Measurements from ENCODE around the gene NMNAT3. TPM values are rescaled to one million over a fixed set of nuclear protein-coding genes. Genes with fewer than 3 reads are reported as not detected.

The NMNAT3 gene
- total RNA-seq, 4 donors from 2014 or later: 10.3 to 16.5 (median 12.6) TPM

DNA sequence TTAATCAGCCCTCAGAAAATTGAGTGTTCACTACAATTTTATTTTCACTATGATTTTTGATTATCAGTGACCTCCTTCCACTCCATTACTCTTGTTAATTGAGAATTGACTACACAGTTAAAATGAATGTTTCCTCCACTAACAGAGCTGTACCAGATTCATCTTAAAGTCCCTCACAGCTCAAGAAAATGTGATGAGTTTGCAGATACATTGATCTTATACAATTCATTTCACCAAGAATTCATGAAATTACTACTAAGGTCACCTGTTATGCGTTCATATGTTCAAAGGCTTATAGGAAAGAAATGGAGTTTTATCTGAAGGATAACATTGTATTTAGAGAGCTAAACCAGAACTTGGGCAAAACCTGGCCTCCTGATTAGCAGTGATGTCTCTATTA lies 17.5 kb downstream of the NMNAT3 start:
- H3K27me3 ChIP-seq: no peaks in the 10 kb centered on the region
- H3K4me1 ChIP-seq: peaks cover 11 to 13% of the 10 kb centered on the region in 2 donors
- DNase-seq: no peak
- 48 to 96% methylated on average over 1 of the region's 1 CpG for WGBS, 2 donors
- H3K27ac ChIP-seq: no peak overlapping the region
- intact Hi-C loops (cut with DNase I): no loop called here
- H3K36me3 ChIP-seq: no peaks in the 10 kb centered on the region
- H3K9me3 ChIP-seq: no peaks in the 10 kb centered on the region
- no peak overlapping the region for H3K4me3 ChIP-seq (replicated peaks in 1 of 3)
- TF ChIP-seq, protein P1, sequence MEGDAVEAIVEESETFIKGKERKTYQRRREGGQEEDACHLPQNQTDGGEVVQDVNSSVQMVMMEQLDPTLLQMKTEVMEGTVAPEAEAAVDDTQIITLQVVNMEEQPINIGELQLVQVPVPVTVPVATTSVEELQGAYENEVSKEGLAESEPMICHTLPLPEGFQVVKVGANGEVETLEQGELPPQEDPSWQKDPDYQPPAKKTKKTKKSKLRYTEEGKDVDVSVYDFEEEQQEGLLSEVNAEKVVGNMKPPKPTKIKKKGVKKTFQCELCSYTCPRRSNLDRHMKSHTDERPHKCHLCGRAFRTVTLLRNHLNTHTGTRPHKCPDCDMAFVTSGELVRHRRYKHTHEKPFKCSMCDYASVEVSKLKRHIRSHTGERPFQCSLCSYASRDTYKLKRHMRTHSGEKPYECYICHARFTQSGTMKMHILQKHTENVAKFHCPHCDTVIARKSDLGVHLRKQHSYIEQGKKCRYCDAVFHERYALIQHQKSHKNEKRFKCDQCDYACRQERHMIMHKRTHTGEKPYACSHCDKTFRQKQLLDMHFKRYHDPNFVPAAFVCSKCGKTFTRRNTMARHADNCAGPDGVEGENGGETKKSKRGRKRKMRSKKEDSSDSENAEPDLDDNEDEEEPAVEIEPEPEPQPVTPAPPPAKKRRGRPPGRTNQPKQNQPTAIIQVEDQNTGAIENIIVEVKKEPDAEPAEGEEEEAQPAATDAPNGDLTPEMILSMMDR (IDR thresholded peaks at IDR 0.05): no peak
- TF ChIP-seq POLR2A (IDR thresholded peaks at IDR 0.05): no peak

GRCh38 chr3:139659511-139659910 lies 18.3 kb downstream of the NMNAT3 start:
- no peaks in the 10 kb centered on the region for H3K36me3 ChIP-seq
- H3K4me1 ChIP-seq: peaks cover 14 to 20% of the 10 kb centered on the region in 2 donors
- no peak for TF ChIP-seq POLR2A (IDR thresholded peaks at IDR 0.05)
- TF ChIP-seq, protein P1 (IDR thresholded peaks at IDR 0.05): no peak
- H3K4me3 ChIP-seq (replicated peaks in 1 of 3): no peak overlapping the region
- 87 to 91% methylated on average over 4 of the region's 4 CpGs for WGBS, 2 donors
- H3K27me3 ChIP-seq: no peaks in the 10 kb centered on the region
- intact Hi-C loops (cut with DNase I): no loop called here
- DNase-seq: no peak
- no peaks in the 10 kb centered on the region for H3K9me3 ChIP-seq
- H3K27ac ChIP-seq: no peak overlapping the region

GRCh38 chr3:139657936-139658335 lies 19.8 kb downstream of the NMNAT3 start:
- no peaks in the 10 kb centered on the region for H3K36me3 ChIP-seq
- H3K4me1 ChIP-seq: peaks cover 14 to 29% of the 10 kb centered on the region in 2 donors
- H3K27me3 ChIP-seq: no peaks in the 10 kb centered on the region
- no peak overlapping the region for H3K4me3 ChIP-seq (replicated peaks in 1 of 3)
- DNase-seq: no peak
- TF ChIP-seq, protein P1 (IDR thresholded peaks at IDR 0.05): no peak
- TF ChIP-seq POLR2A (IDR thresholded peaks at IDR 0.05): no peak
- no peak overlapping the region for H3K27ac ChIP-seq
- 97 to 100% methylated on average over 3 of the region's 3 CpGs for WGBS, 2 donors
- H3K9me3 ChIP-seq: no peaks in the 10 kb centered on the region
- intact Hi-C loops (cut with DNase I): no loop called here

DNA sequence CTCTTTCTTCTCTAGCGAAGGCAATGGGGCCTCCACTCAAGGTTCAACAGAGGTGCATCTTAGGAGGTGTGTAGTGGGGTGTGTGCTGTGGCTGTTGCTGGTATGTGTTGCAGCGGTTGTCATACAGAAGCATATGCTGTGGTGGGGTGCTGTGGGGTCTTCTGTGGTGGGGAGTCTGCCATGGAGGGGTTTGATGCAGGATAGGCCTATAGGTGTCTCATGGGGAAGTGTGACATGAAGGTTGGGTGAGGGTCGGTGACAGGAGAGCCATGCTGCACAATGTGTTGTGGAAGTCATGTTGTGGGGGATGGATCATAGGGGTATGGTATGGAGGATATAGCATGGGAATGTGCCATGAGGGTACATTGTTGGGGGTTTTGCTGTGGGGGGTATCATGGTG lies 20.3 kb downstream of the NMNAT3 start:
- TF ChIP-seq, protein P1 (IDR thresholded peaks at IDR 0.05): no peak
- TF ChIP-seq POLR2A (IDR thresholded peaks at IDR 0.05): no peak
- H3K4me1 ChIP-seq: peaks cover 14 to 29% of the 10 kb centered on the region in 2 donors
- H3K4me3 ChIP-seq (replicated peaks in 1 of 3): no peak overlapping the region
- 98 to 99% methylated on average over 3 of the region's 3 CpGs for WGBS, 2 donors
- intact Hi-C loops (cut with DNase I): no loop called here
- no peaks in the 10 kb centered on the region for H3K9me3 ChIP-seq
- no peak overlapping the region for H3K27ac ChIP-seq
- H3K27me3 ChIP-seq: no peaks in the 10 kb centered on the region
- DNase-seq: no peak
- no peaks in the 10 kb centered on the region for H3K36me3 ChIP-seq

DNA sequence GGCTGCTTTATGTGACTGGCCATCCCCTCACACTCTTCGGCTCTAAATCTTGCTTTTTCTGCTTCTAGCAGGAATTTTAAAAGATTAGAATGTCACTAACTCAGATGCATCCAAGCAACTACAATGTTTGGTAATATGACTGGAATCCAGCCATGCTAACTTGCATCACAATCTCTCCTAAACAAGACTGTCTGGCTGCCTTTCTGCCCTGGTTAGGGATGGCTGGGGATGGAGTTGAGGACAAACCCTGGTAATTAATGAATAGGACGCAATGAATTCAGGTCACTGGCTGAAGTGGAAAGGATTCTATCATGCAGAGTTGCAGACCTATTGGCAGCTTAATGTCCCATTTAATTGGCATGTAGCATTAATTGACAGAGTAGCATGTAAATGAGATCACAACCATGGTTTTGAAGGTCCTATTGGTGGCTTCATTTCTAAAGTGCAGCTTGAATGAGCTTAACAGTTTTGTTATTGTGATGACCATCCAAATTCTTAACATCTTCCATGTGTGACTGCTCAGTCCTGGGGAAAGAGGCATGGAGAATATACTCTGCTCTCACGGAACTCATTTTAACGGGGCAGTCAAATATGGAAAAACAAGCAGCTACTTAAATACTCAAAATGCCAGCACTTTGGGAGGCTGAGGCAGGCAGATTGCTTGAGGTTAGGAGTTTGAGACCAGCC lies 21.7 kb downstream of the NMNAT3 start:
- peak; percentile 33 to 58 for DNase-seq
- H3K4me3 ChIP-seq (replicated peaks in 1 of 3): no peak overlapping the region
- intact Hi-C loops (cut with DNase I): no loop called here
- peak overlapping the region in 2 of 3 donors; percentile 12 to 48 for H3K27ac ChIP-seq
- no peaks in the 10 kb centered on the region for H3K9me3 ChIP-seq
- H3K36me3 ChIP-seq: no peaks in the 10 kb centered on the region
- H3K4me1 ChIP-seq: peaks cover 14 to 29% of the 10 kb centered on the region in 2 donors
- 17 to 24% methylated on average over 4 of the region's 4 CpGs for WGBS, 2 donors
- H3K27me3 ChIP-seq: no peaks in the 10 kb centered on the region
- TF ChIP-seq, protein P1 (IDR thresholded peaks at IDR 0.05): no peak
- no peak for TF ChIP-seq POLR2A (IDR thresholded peaks at IDR 0.05)

All from thyroid gland (tissue), 4 donors.